Measurements from ENCODE around the gene TCF20.
A peak's percentile ranks its signal among the peaks of the same experiment; 100 is the strongest.

The TCF20 gene

GRCh38 chr22:42281284-42281683 lies 10.8 kb upstream of the TCF20 start:
- DNase-seq, result no peak

GRCh38 chr22:42280836-42281235 lies 10.4 kb upstream of the TCF20 start:
- DNase-seq, result no peak

GRCh38 chr22:42280140-42280539 lies 9.7 kb upstream of the TCF20 start:
- no peak for DNase-seq

GRCh38 chr22:42279425-42280020 lies 9.1 kb upstream of the TCF20 start:
- no peak for DNase-seq

GRCh38 chr22:42277988-42278776 lies 7.7 kb upstream of the TCF20 start:
- no peak for DNase-seq

- DNase-seq, result no peak
These were observed 6.8 kb upstream of the TCF20 start for GRCh38 chr22:42277232-42277753.

- no peak for DNase-seq
These were observed 5.5 kb upstream of the TCF20 start for GRCh38 chr22:42275970-42276369.

GRCh38 chr22:42275176-42275575 lies 4.7 kb upstream of the TCF20 start:
- no peak for DNase-seq

- no peak for DNase-seq
These were observed 3.5 kb upstream of the TCF20 start for GRCh38 chr22:42273855-42274451.

GRCh38 chr22:42272431-42272999 lies 2.1 kb upstream of the TCF20 start:
- no peak for DNase-seq

GRCh38 chr22:42271906-42272305 lies 1.5 kb upstream of the TCF20 start:
- no peak for DNase-seq

- DNase-seq, result no peak
These were observed 849 bp upstream of the TCF20 start for GRCh38 chr22:42271191-42271813.

GRCh38 chr22:42270176-42270509 lies 310 bp downstream of the TCF20 start:
- no peak for DNase-seq

GRCh38 chr22:42269432-42270175 lies 849 bp downstream of the TCF20 start:
- peak; percentile 51 to 62 for DNase-seq

- no peak for DNase-seq
These were observed 1.5 kb downstream of the TCF20 start for GRCh38 chr22:42268852-42269410.

GRCh38 chr22:42265321-42265720 lies 5.1 kb downstream of the TCF20 start:
- DNase-seq, result no peak

GRCh38 chr22:42263944-42264343 lies 6.5 kb downstream of the TCF20 start:
- DNase-seq, result no peak

GRCh38 chr22:42262964-42263363 lies 7.5 kb downstream of the TCF20 start:
- no peak for DNase-seq

- DNase-seq, result no peak
These were observed 9.2 kb downstream of the TCF20 start for GRCh38 chr22:42261296-42261695.

GRCh38 chr22:42258126-42258525 lies 12.3 kb downstream of the TCF20 start:
- no peak for DNase-seq

GRCh38 chr22:42257386-42257785 lies 13.1 kb downstream of the TCF20 start:
- DNase-seq, result no peak

- DNase-seq, result no peak
These were observed 13.5 kb downstream of the TCF20 start for GRCh38 chr22:42256930-42257329.
